Glutamatergic neuron (in vitro differentiated cells): ENCODE measurements around the gene TM7SF2. TPM values are rescaled to one million over a fixed set of nuclear protein-coding genes. Genes with fewer than 3 reads are reported as not detected.

Experiments
- DNase-seq: peaks from one replicate; pipeline ENCODE4 v3.0.0; 2022
- H3K27ac Mint-ChIP-seq: one replicate; pipeline ENCODE4 v1.8.0; 2020; ENCODE audit warnings: mild to moderate bottlenecking, mixed read lengths, inconsistent platforms; ENCODE audit not compliant: unreplicated experiment
- H3K27me3 Mint-ChIP-seq: one replicate; pipeline ENCODE4 v1.8.0; 2020; ENCODE audit warnings: mild to moderate bottlenecking, moderate library complexity, mixed read lengths, inconsistent platforms; ENCODE audit not compliant: unreplicated experiment
- H3K36me3 Mint-ChIP-seq: one replicate; pipeline ENCODE4 v1.8.0; 2020; ENCODE audit warnings: mild to moderate bottlenecking, mixed read lengths, inconsistent platforms; ENCODE audit not compliant: unreplicated experiment
- H3K4me1 Mint-ChIP-seq: one replicate; pipeline ENCODE4 v1.8.0; 2020; ENCODE audit warnings: mild to moderate bottlenecking, low read depth, mixed read lengths, inconsistent platforms; ENCODE audit not compliant: unreplicated experiment
- H3K4me3 Mint-ChIP-seq: one replicate; pipeline ENCODE4 v1.8.0; 2020; ENCODE audit warnings: mild to moderate bottlenecking, mixed read lengths, inconsistent platforms; ENCODE audit not compliant: unreplicated experiment
- H3K9me3 Mint-ChIP-seq: one replicate; pipeline ENCODE4 v1.8.0; 2020; ENCODE audit warnings: mild to moderate bottlenecking, moderate library complexity, mixed read lengths, inconsistent platforms; ENCODE audit not compliant: unreplicated experiment
- CTCF ChIP-seq: fragments of 200-600 bp; sonication (generic); IDR thresholded peaks from one replicate; pipeline ENCODE4 v1.5.0; 2021; ENCODE audit not compliant: partially characterized antibody, unreplicated experiment
- long read RNA-seq: library from polyadenylated mRNA; unstranded; transcript quantifications from one replicate; pipeline ENCODE4 v2.0.0, GENCODE V29; 2020; ENCODE audit not compliant: unreplicated experiment
- total RNA-seq: library from RNA; stranded (reverse); fragmentation: NEBNext Ultra II Directional; extraction: Animal tissue kit (Norgen Biotek cat#: 25700); gene quantifications from one replicate; pipeline ENCODE4 v1.2.1, GENCODE V29; 2021; ENCODE audit not compliant: unreplicated experiment

Gene TM7SF2
- total RNA-seq = 241 TPM
- long read RNA-seq, transcript TM7SF2-201 (10 exons, 1,722 nt) = major isoform, 298 of 447 reads
- long read RNA-seq, transcript TM7SF2-217 (8 exons, 2,094 nt) = minor isoform, 5 of 447 reads
- long read RNA-seq, partial matches to known transcripts = 16 of 447 reads
- long read RNA-seq, other reads (novel, unspliced or antisense) = 123 of 447 reads

GRCh38 chr11:65111744-65112545 is at the start of gene TM7SF2:
TM7SF2 (plus strand) TSS chr11:65111872; CDS start chr11:65112016, 144 bp downstream.
- Mint-ChIP-seq H3K27ac (peak within 1 kb of the TSS; percentile 93), H3K9me3 (peaks cover 13% of the 10 kb centered on the region), H3K4me3 (peak within 1 kb of the TSS; percentile 95), H3K36me3 (no peaks in the 10 kb centered on the region), H3K27me3 (peaks cover 16% of the 10 kb centered on the region), H3K4me1 (peaks cover 10% of the 10 kb centered on the region)
- TF ChIP-seq CTCF = no peak
- peak; percentile 97 for DNase-seq

GRCh38 chr11:65063532-65063931 is 48.1 kb upstream of the TM7SF2 start:
- TF ChIP-seq CTCF = no peak
- no peak overlapping the region for H3K4me3 Mint-ChIP-seq
- H3K36me3 Mint-ChIP-seq = no peaks in the 10 kb centered on the region
- H3K27ac Mint-ChIP-seq = no peak overlapping the region
- H3K27me3 Mint-ChIP-seq = peaks cover 5% of the 10 kb centered on the region
- peaks cover 1% of the 10 kb centered on the region for H3K9me3 Mint-ChIP-seq
- peaks cover 7% of the 10 kb centered on the region for H3K4me1 Mint-ChIP-seq
- no peak for DNase-seq

- no peak overlapping the region for H3K4me3 Mint-ChIP-seq
- no peaks in the 10 kb centered on the region for H3K27me3 Mint-ChIP-seq
- no peak for TF ChIP-seq CTCF
- H3K27ac Mint-ChIP-seq = no peak overlapping the region
- H3K36me3 Mint-ChIP-seq = no peaks in the 10 kb centered on the region
- no peak for DNase-seq
- H3K9me3 Mint-ChIP-seq = peaks cover 1% of the 10 kb centered on the region
- H3K4me1 Mint-ChIP-seq = peaks cover 7% of the 10 kb centered on the region
These were observed 46.8 kb upstream of the TM7SF2 start for GRCh38 chr11:65064847-65065240.

- Mint-ChIP-seq H3K27ac (no peak overlapping the region), H3K9me3 (peaks cover 1% of the 10 kb centered on the region), H3K27me3 (no peaks in the 10 kb centered on the region), H3K36me3 (no peaks in the 10 kb centered on the region), H3K4me3 (no peak overlapping the region), H3K4me1 (peaks cover 7% of the 10 kb centered on the region)
- no peak for TF ChIP-seq CTCF
- no peak for DNase-seq
These were observed 45.8 kb upstream of the TM7SF2 start for GRCh38 chr11:65065851-65066250.

GRCh38 chr11:65066315-65066714 is 45.4 kb upstream of the TM7SF2 start:
- peaks cover 1% of the 10 kb centered on the region for H3K9me3 Mint-ChIP-seq

More at GRCh38 chr11:65066315-65066714, 45.4 kb upstream of the TM7SF2 start:
- Mint-ChIP-seq H3K36me3 (no peaks in the 10 kb centered on the region), H3K4me1 (peaks cover 7% of the 10 kb centered on the region), H3K4me3 (no peak overlapping the region), H3K27ac (peak overlapping the region; percentile 48), H3K27me3 (no peaks in the 10 kb centered on the region)
- TF ChIP-seq CTCF = no peak
- no peak for DNase-seq
